H1 (cell line): ENCODE results near the gene IL16. TPM values are rescaled to one million over a fixed set of nuclear protein-coding genes. Genes with fewer than 3 reads are reported as not detected.

Experiments
- CTCF ChIA-PET: fragments of 300-600 bp; sonication (Branson Sonifier 250); formaldehyde crosslinking; loops from one replicate; lab custom pipeline; 2021; ENCODE audit not compliant: partially characterized antibody; lab: Charles Lee
- POLR2A ChIA-PET: fragments of 300-600 bp; sonication (Branson Sonifier 250); formaldehyde crosslinking; loops from one replicate; lab custom pipeline; 2021; ENCODE audit warnings: inconsistent platforms; ENCODE audit not compliant: partially characterized antibody; lab: Charles Lee
- DNase-seq, 2 experiments: peaks; one replicate each; pipeline versions ENCODE4 v3.0.0 to v3.0.0-alpha.2; 2010 to 2022; ENCODE audit warnings: low spot score in 2 of 2, low read depth in 1 of 2, mixed read lengths in 1 of 2
- FAIRE-seq: peaks from 2 replicates; lab custom pipeline; 2011; peaks lifted over from hg19 to GRCh38; lab: Jason Lieb, UNC
- H2AFZ ChIP-seq: 2 replicates; pipeline ENCODE4 v1.8.1; 2012; ENCODE audit warnings: low read length, inconsistent platforms
- H2AK5ac ChIP-seq: 2 replicates; pipeline ENCODE4 v1.6.1; 2013; ENCODE audit warnings: low read depth, low read length
- H2BK120ac ChIP-seq: replicated peaks from 2 replicates; pipeline ENCODE3; 2013; ENCODE audit warnings: low read depth, low read length, inconsistent platforms
- H2BK12ac ChIP-seq: 2 replicates; pipeline ENCODE4 v1.6.1; 2013; ENCODE audit warnings: low read depth, low read length
- H2BK15ac ChIP-seq: 2 replicates; pipeline ENCODE4 v1.6.1; 2013; ENCODE audit warnings: low read length
- H2BK20ac ChIP-seq: 2 replicates; pipeline ENCODE4 v1.6.1; 2013; ENCODE audit warnings: low read length
- H2BK5ac ChIP-seq: 2 replicates; pipeline ENCODE4 v1.6.1; 2013; ENCODE audit warnings: low read depth, low read length
- H3K14ac ChIP-seq: 2 replicates; pipeline ENCODE4 v1.6.1; 2013; ENCODE audit warnings: inconsistent platforms; ENCODE audit not compliant: insufficient read length
- H3K18ac ChIP-seq: 2 replicates; pipeline ENCODE4 v1.6.1; 2013; ENCODE audit warnings: low read length; ENCODE audit errors: extremely low read depth
- H3K23ac ChIP-seq: 2 replicates; pipeline ENCODE4 v1.6.1; 2013; ENCODE audit warnings: inconsistent platforms; ENCODE audit not compliant: insufficient read length
- H3K23me2 ChIP-seq: 2 replicates; pipeline ENCODE4 v1.6.1; 2013; ENCODE audit warnings: low read depth, low read length
- H3K27ac ChIP-seq: 2 replicates; pipeline ENCODE4 v1.6.1; 2011; ENCODE audit warnings: low read depth, low read length, inconsistent platforms
- H3K27me3 ChIP-seq, 4 experiments: replicated peaks in 1 of 4; 1 replicate in 1 of 4; 2 replicates in 3 of 4; pipeline versions ENCODE4 v1.6.1 to v1.8.1; 2011 to 2013; ENCODE audit warnings: low read length in 3 of 4, mild to moderate bottlenecking in 3 of 4, inconsistent platforms in 2 of 4, mixed read lengths in 2 of 4, moderate library complexity in 1 of 4; ENCODE audit not compliant: control insufficient read depth in 3 of 4, insufficient read depth in 3 of 4; ENCODE audit errors: extremely low read depth in 1 of 4
- H3K36me3 ChIP-seq, 4 experiments: 2 replicates each; pipeline versions ENCODE4 v1.6.1 to v1.8.1; 2011 to 2013; ENCODE audit warnings: mild to moderate bottlenecking in 4 of 4, low read length in 3 of 4, moderate library complexity in 2 of 4, control low read depth in 1 of 4, inconsistent platforms in 1 of 4; ENCODE audit not compliant: insufficient read depth in 4 of 4, control insufficient read depth in 2 of 4
- H3K4ac ChIP-seq: replicated peaks from 2 replicates; pipeline ENCODE3; 2013; ENCODE audit warnings: low read length, low read depth, mixed read lengths, inconsistent platforms; ENCODE audit not compliant: insufficient read length
- H3K4me1 ChIP-seq, 4 experiments: replicated peaks in 1 of 4; 1 replicate in 1 of 4; 2 replicates in 3 of 4; pipeline versions ENCODE4 v1.6.1 to v1.8.1; 2011 to 2013; ENCODE audit warnings: low read length in 3 of 4, inconsistent platforms in 2 of 4, mixed read lengths in 1 of 4; ENCODE audit not compliant: insufficient read depth in 4 of 4, control insufficient read depth in 3 of 4
- H3K4me2 ChIP-seq, 2 experiments: 2 replicates each; pipeline versions ENCODE4 v1.6.1 to v1.8.1; 2011 to 2013; ENCODE audit warnings: low read depth in 2 of 2, low read length in 2 of 2, control low read depth in 1 of 2, inconsistent platforms in 1 of 2, mild to moderate bottlenecking in 1 of 2; ENCODE audit not compliant: insufficient read depth in 1 of 2
- H3K4me3 ChIP-seq, 4 experiments: fragments of 200-600, 300-600 bp in 1 of 4; sonication (generic), shearing (Covaris generic), sonication (Bioruptor Twin) in 1 of 4; 2 replicates each; pipeline versions ENCODE4 v1.5.1 to v1.8.1; 2011 to 2016; ENCODE audit warnings: low read length in 4 of 4, low read depth in 3 of 4, control low read depth in 2 of 4, inconsistent platforms in 2 of 4, mild to moderate bottlenecking in 2 of 4, mixed read lengths in 1 of 4, moderate library complexity in 1 of 4; ENCODE audit not compliant: insufficient read depth in 2 of 4; ENCODE audit errors: extremely low read depth in 1 of 4
- H3K56ac ChIP-seq: replicated peaks from 2 replicates; pipeline ENCODE3; 2013; ENCODE audit warnings: low read depth, mild to moderate bottlenecking, mixed read lengths, low read length, inconsistent platforms; ENCODE audit not compliant: insufficient read length
- H3K79me1 ChIP-seq: 2 replicates; pipeline ENCODE4 v1.6.1; 2013; ENCODE audit warnings: low read depth, low read length, control low read depth
- H3K79me2 ChIP-seq, 2 experiments: 2 replicates each; pipeline versions ENCODE4 v1.6.1 to v1.8.1; 2012 to 2013; ENCODE audit warnings: low read length in 2 of 2, mild to moderate bottlenecking in 2 of 2, inconsistent platforms in 1 of 2; ENCODE audit not compliant: insufficient read depth in 2 of 2, control insufficient read depth in 1 of 2
- H3K9ac ChIP-seq, 4 experiments: replicated peaks in 1 of 4; 1 replicate in 1 of 4; 2 replicates in 3 of 4; pipeline versions ENCODE4 v1.6.1 to v1.8.1; 2011 to 2013; ENCODE audit warnings: low read depth in 3 of 4, low read length in 3 of 4, control low read depth in 2 of 4, mild to moderate bottlenecking in 2 of 4, moderate library complexity in 2 of 4, inconsistent platforms in 1 of 4; ENCODE audit errors: extremely low read depth in 1 of 4
- H3K9me3 ChIP-seq, 2 experiments: 2 replicates each; pipeline versions ENCODE4 v1.6.1 to v1.8.1; 2012 to 2013; ENCODE audit warnings: mild to moderate bottlenecking in 2 of 2, moderate library complexity in 2 of 2, control low read depth in 1 of 2, inconsistent platforms in 1 of 2, low read depth in 1 of 2, low read length in 1 of 2, mixed read lengths in 1 of 2; ENCODE audit not compliant: insufficient read depth in 2 of 2
- H4K20me1 ChIP-seq, 2 experiments: replicated peaks in 1 of 2; 2 replicates each; pipeline versions ENCODE3 to v1.8.1; 2011 to 2013; ENCODE audit warnings: inconsistent platforms in 2 of 2, low read length in 2 of 2, mild to moderate bottlenecking in 1 of 2; ENCODE audit not compliant: insufficient read depth in 2 of 2, control insufficient read depth in 1 of 2
- H4K5ac ChIP-seq: 2 replicates; pipeline ENCODE4 v1.6.1; 2013; ENCODE audit warnings: low read length, low read depth, mixed read lengths, inconsistent platforms; ENCODE audit not compliant: insufficient read length
- H4K8ac ChIP-seq: 2 replicates; pipeline ENCODE4 v1.8.0; 2013; ENCODE audit warnings: mild to moderate bottlenecking, moderate library complexity, low read length, inconsistent platforms; ENCODE audit not compliant: insufficient read depth; ENCODE audit errors: extremely low read depth
- H4K91ac ChIP-seq: replicated peaks from 2 replicates; pipeline ENCODE3; 2013; ENCODE audit warnings: low read length, mixed read lengths, inconsistent platforms; ENCODE audit not compliant: insufficient read length
- EP300 ChIP-seq, 2 experiments: IDR thresholded peaks; 1 replicate in 1 of 2; 2 replicates in 1 of 2; pipeline ENCODE4 v1.6.1; 2011 to 2012; ENCODE audit warnings: low read depth in 2 of 2, low read length in 2 of 2, mild to moderate bottlenecking in 2 of 2, borderline replicate concordance in 1 of 2, inconsistent platforms in 1 of 2, moderate library complexity in 1 of 2
- WGBS, 2 experiments: shearing (Covaris generic) in 1 of 2; methylation state at CpG; one replicate each; pipeline versions ENCODE4 v1.1.6 to v1.1.7; 2013 to 2015; ENCODE audit warnings: low lambda C conversion rate in 2 of 2, mixed read lengths in 2 of 2, inconsistent platforms in 1 of 2, low coverage in 1 of 2, missing lambda C conversion rate in 1 of 2; ENCODE audit not compliant: insufficient replicate concordance in 2 of 2, insufficient coverage in 1 of 2, insufficient read length in 1 of 2; ENCODE audit errors: extremely low coverage in 1 of 2, missing lambda C conversion rate in 1 of 2; 5-methylcytosine and 5-hydroxymethylcytosine counted together
- polyA plus RNA-seq, 7 experiments: library from polyadenylated mRNA; depleted of rRNA in 3 of 7; stranded (reverse) in 5 of 7; unstranded in 2 of 7; fragments of >200 nt in 5 of 7; fragments of 200-250 nt in 2 of 7; gene quantifications; 1 replicate in 5 of 7; 2 replicates in 1 of 7; 4 replicates in 1 of 7; pipeline versions ENCODE4 v1.2.1 to v1.2.3, GENCODE V29; 2011 to 2013; ENCODE audit warnings: missing spikeins in 2 of 7, mixed read lengths in 2 of 7
- total RNA-seq: library from RNA; stranded (reverse); fragmentation: NEBNext Ultra II Directional; extraction: Animal tissue kit (Norgen Biotek cat#: 25700); gene quantifications from 2 replicates; pipeline ENCODE4 v1.2.1, GENCODE V29; 2021

IL16 gene
- total and polyA plus RNA-seq, 2 of the 8 experiments (the other 6 are each of a cell fraction or from before 2014, with no cell fraction given), result 0.03 to 0.09 TPM

DNA sequence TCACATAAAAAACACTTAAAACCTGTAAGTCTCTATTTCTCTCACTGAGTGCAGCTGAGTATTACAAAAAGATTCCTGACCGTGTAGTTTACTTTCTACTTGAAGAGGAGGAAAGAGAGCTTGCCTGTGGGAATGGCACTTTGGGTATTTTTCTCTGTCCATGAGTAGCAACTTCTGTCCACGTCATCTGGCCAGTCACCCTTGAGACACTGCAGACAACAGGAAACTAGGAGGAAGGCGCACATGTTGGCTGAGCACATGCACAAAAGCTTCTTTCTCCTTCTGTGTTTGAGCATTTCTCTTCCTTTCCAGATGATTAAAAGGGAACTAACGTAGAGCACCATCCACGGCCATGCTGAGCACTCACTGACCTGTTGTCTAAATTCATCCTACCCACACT is 107.5 kb downstream of the IL16 start:
- FAIRE-seq (no peak), DNase-seq (no peak)
- peak overlapping the region; percentile 35 for H2BK120ac ChIP-seq
- no peak overlapping the region for H2AK5ac ChIP-seq
- no peaks in the 10 kb centered on the region for H4K20me1 ChIP-seq
- ChIA-PET POLR2A (interaction anchor here (1.7 kb wide), 1 partner anchor 19 kb away, joined by 9 read pairs; the partner anchor contains the start of gene STARD5), CTCF (interaction anchor here (0.7 to 1.5 kb wide), 3 partner anchors 10 to 38 kb away, joined by 4 to 5 read pairs (median 4); no protein-coding TSS in a partner anchor)
- H2AFZ ChIP-seq, result no peak overlapping the region
- peak overlapping the region; percentile 20 to 51 for H3K4me2 ChIP-seq
- no peak for TF ChIP-seq EP300 (IDR thresholded peaks at IDR 0.05; ENCODE audit: borderline replicate concordance in 1 of 2, low read depth in 2 of 2, low read length in 2 of 2)
- H3K4me1 ChIP-seq, result peaks cover 6 to 18% (median 12%) of the 10 kb centered on the region in 4 experiments
- peak overlapping the region in 1 of 4 experiments; percentile 38; a peak in 1 of 7 replicates for H3K9ac ChIP-seq
- H3K14ac ChIP-seq, result no peak overlapping the region
- no peak overlapping the region for H3K4ac ChIP-seq
- peak overlapping the region; percentile 63 for H4K91ac ChIP-seq
- H4K8ac ChIP-seq, result no peak overlapping the region
- peak overlapping the region; percentile 56; the same call in 1 of the 2 replicates for H2BK12ac ChIP-seq
- H3K9me3 ChIP-seq, result no peaks in the 10 kb centered on the region
- H3K79me1 ChIP-seq, result no peaks in the 10 kb centered on the region
- H2BK15ac ChIP-seq, result no peak overlapping the region
- no peaks in the 10 kb centered on the region for H3K27me3 ChIP-seq
- peak overlapping the region; percentile 18 for H4K5ac ChIP-seq
- no peaks in the 10 kb centered on the region for H3K23me2 ChIP-seq
- WGBS, 2 experiments, result 66% methylated on average over 5 of the region's 5 CpGs; no CpG with 5 or more reads in 1 of the 2 experiments
- H3K23ac ChIP-seq, result no peak overlapping the region
- H3K18ac ChIP-seq, result peak overlapping the region; percentile 26; the same call in 1 of the 2 replicates
- H3K36me3 ChIP-seq, result no peaks in the 10 kb centered on the region; a peak in 1 of 8 replicates
- H2BK20ac ChIP-seq, result no peak overlapping the region
- H2BK5ac ChIP-seq, result peak overlapping the region; percentile 14; the same call in 1 of the 2 replicates
- no peak overlapping the region for H3K56ac ChIP-seq
- H3K4me3 ChIP-seq, result no peak overlapping the region
- peak overlapping the region; percentile 40; the same call in 1 of the 2 replicates for H3K27ac ChIP-seq
- H3K79me2 ChIP-seq, result no peaks in the 10 kb centered on the region
